22Rv1 (cell line): ENCODE data around the gene SLC12A2.

ENCODE experiments used
- ZFX ChIP-seq: fragments of 450-650 bp; IDR thresholded peaks from 2 replicates; pipeline ENCODE4 v1.6.1; 2017; ENCODE audit warnings: antibody characterized with exemption, borderline replicate concordance
- TF ChIP-seq, protein P1 (sequence below): fragments of 450-650 bp; IDR thresholded peaks from 2 replicates; pipeline ENCODE4 v1.5.1; 2017; ENCODE audit warnings: mild to moderate bottlenecking

DNA sequence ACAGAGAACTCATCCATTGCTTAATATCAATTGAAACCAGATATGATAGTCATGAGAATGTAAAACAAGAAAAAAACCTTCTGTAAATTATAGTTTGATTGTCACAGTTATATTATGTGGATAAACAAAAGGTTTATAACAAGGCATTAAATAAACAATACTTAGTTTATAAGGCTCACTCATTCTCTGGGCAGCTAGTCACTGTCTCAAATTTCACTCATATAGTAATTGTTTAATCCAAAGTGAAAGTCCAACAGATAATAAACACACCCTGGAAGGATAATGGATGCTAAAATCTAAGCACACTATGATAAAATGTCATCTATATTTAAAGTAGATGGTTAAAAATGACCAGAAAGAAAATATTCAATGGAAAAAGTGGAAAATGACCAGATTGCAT is 30.8 kb upstream of the SLC12A2 start:
- TF ChIP-seq, protein P1, sequence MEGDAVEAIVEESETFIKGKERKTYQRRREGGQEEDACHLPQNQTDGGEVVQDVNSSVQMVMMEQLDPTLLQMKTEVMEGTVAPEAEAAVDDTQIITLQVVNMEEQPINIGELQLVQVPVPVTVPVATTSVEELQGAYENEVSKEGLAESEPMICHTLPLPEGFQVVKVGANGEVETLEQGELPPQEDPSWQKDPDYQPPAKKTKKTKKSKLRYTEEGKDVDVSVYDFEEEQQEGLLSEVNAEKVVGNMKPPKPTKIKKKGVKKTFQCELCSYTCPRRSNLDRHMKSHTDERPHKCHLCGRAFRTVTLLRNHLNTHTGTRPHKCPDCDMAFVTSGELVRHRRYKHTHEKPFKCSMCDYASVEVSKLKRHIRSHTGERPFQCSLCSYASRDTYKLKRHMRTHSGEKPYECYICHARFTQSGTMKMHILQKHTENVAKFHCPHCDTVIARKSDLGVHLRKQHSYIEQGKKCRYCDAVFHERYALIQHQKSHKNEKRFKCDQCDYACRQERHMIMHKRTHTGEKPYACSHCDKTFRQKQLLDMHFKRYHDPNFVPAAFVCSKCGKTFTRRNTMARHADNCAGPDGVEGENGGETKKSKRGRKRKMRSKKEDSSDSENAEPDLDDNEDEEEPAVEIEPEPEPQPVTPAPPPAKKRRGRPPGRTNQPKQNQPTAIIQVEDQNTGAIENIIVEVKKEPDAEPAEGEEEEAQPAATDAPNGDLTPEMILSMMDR = no peak
- TF ChIP-seq ZFX = no peak
